Epithelial cell of esophagus (primary cell): ENCODE measurements around the gene SLC22A16.
A peak's percentile ranks its signal among the peaks of the same experiment; 100 is the strongest.
"Not testable (repeated sequence)": the region's sequence is repeated elsewhere in the genome, so short reads cannot be mapped to it uniquely, and the experiment has no call there.

ENCODE experiments used
- DNase-seq: peaks from one replicate; pipeline ENCODE4 v3.0.0; 2010; ENCODE audit warnings: low read depth
- H3K4me3 ChIP-seq: 2 replicates; pipeline ENCODE4 v1.5.1; 2011; ENCODE audit warnings: mild to moderate bottlenecking, low read length, control low read depth
- TF ChIP-seq, protein P1 (sequence below): IDR thresholded peaks from 2 replicates; pipeline ENCODE4 v1.5.1; 2011; ENCODE audit warnings: low read depth, mild to moderate bottlenecking, low read length, control low read depth, inconsistent platforms; ENCODE audit not compliant: insufficient read depth; ENCODE audit errors: missing control alignments

Gene SLC22A16

GRCh38 chr6:110490110-110490509 lies 13.7 kb upstream of the SLC22A16 start:
- no peak for DNase-seq
- TF ChIP-seq, protein P1, sequence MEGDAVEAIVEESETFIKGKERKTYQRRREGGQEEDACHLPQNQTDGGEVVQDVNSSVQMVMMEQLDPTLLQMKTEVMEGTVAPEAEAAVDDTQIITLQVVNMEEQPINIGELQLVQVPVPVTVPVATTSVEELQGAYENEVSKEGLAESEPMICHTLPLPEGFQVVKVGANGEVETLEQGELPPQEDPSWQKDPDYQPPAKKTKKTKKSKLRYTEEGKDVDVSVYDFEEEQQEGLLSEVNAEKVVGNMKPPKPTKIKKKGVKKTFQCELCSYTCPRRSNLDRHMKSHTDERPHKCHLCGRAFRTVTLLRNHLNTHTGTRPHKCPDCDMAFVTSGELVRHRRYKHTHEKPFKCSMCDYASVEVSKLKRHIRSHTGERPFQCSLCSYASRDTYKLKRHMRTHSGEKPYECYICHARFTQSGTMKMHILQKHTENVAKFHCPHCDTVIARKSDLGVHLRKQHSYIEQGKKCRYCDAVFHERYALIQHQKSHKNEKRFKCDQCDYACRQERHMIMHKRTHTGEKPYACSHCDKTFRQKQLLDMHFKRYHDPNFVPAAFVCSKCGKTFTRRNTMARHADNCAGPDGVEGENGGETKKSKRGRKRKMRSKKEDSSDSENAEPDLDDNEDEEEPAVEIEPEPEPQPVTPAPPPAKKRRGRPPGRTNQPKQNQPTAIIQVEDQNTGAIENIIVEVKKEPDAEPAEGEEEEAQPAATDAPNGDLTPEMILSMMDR, result no peak
- no peak overlapping the region for H3K4me3 ChIP-seq

GRCh38 chr6:110488606-110489190 lies 12.3 kb upstream of the SLC22A16 start:
- no peak for DNase-seq
- H3K4me3 ChIP-seq, result no peak overlapping the region
- TF ChIP-seq, protein P1, result no peak

- peak; percentile 44 for DNase-seq
- not testable (repeated sequence) for H3K4me3 ChIP-seq
Measured at GRCh38 chr6:110487968-110488381, 11.6 kb upstream of the SLC22A16 start.

- TF ChIP-seq, protein P1, result no peak
- DNase-seq, result no peak
- H3K4me3 ChIP-seq, result no peak overlapping the region
Measured at GRCh38 chr6:110486756-110487155, 10.3 kb upstream of the SLC22A16 start.

DNA sequence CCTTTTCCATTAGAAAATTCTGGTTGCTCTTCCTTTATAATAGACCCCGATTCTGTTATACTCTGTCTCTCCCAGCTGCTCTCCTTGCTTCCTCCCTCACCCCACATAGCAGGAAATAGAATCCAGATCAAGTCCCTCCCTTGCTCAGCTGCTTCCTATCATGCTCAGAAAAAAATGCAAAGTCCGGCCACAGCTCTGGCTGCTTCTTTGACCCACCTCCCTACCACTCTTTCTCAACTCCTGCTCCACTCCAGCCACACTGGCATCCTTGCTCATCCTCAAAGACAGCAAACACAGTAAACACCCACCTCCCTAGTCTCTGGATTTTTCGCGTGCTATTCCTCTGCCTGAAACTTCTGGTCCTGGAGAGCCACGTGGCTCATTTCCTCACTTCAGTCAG lies 9.1 kb upstream of the SLC22A16 start:
- TF ChIP-seq, protein P1, result no peak
- no peak overlapping the region for H3K4me3 ChIP-seq
- DNase-seq, result no peak

DNA sequence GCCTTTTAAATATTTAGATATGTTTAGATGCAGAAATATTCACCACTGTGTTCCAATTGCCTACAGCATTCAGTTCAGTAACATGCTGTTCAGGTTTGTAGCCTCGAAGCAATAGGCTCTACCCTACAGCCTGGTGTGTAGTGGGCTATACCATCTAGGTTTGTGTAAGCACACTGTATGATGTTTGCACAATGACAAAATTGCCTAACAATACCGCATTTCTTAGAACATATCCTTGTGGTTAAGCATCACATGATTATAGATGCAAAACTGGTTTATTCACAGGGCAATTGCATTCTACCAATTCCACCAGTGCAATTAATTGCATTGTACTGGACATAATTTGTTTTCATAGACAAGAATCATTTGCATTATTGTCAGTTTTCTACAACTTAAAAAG lies 7.9 kb upstream of the SLC22A16 start:
- TF ChIP-seq, protein P1, result no peak
- H3K4me3 ChIP-seq, result no peak overlapping the region
- peak; percentile 80 for DNase-seq

DNA sequence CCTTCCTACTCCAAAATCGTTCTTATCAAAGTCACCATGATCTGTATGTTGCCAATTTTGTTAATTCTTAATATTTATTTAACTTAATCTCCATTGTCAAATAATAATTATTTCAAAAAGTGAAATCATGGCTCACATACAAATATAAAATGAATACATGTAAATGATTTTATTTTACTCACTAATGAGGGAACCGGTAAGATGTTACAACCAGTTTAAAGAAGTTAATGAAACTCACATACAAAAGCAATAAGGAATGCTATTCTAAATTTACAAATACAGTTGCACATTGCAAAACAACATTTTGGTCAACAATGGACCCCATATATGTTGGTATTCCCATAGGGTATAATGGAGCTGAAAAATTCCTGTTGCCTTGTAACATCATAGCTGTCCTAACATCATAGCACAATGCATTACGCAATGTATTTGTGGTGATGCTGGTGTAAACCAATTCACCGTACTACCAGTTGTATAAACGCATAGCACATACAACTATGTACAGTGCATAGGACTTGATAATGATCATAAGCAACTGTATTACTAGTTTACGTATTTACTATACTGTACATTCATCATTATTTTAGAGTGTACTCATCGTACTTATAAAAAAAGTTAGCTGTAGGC lies 6.5 kb upstream of the SLC22A16 start:
- no peak for DNase-seq
- no peak overlapping the region for H3K4me3 ChIP-seq
- TF ChIP-seq, protein P1, result no peak
